Measurements from ENCODE around the gene GSE1. TPM values are rescaled to one million over a fixed set of nuclear protein-coding genes. Genes with fewer than 3 reads are reported as not detected.
A peak's percentile ranks its signal among the peaks of the same experiment; 100 is the strongest.

GSE1 gene
- total RNA-seq, 1 experiment from 2014 or later: 124 TPM

GRCh38 chr16:85722128-85722893, 109.2 kb downstream of the GSE1 start (continued):
- TF ChIP-seq ZNF219 (CRISPR knock-in tag; IDR thresholded peaks at IDR 0.05; ENCODE audit: borderline replicate concordance) (no peak), E2F1 (CRISPR knock-in tag; IDR thresholded peaks at IDR 0.05) (no peak), ZBTB21 (CRISPR knock-in tag; IDR thresholded peaks at IDR 0.05; ENCODE audit: borderline replicate concordance) (no peak), FOXJ3 (CRISPR knock-in tag; IDR thresholded peaks at IDR 0.05; ENCODE audit: borderline replicate concordance) (no peak), ZNF138 (CRISPR knock-in tag; conservative IDR thresholded peaks at IDR 0.05) (no peak), ZNF396 (CRISPR knock-in tag; IDR thresholded peaks at IDR 0.05; ENCODE audit: borderline replicate concordance) (no peak), JAZF1 (CRISPR knock-in tag; IDR thresholded peaks at IDR 0.05) (no peak)
- TF ChIP-seq, protein P1, sequence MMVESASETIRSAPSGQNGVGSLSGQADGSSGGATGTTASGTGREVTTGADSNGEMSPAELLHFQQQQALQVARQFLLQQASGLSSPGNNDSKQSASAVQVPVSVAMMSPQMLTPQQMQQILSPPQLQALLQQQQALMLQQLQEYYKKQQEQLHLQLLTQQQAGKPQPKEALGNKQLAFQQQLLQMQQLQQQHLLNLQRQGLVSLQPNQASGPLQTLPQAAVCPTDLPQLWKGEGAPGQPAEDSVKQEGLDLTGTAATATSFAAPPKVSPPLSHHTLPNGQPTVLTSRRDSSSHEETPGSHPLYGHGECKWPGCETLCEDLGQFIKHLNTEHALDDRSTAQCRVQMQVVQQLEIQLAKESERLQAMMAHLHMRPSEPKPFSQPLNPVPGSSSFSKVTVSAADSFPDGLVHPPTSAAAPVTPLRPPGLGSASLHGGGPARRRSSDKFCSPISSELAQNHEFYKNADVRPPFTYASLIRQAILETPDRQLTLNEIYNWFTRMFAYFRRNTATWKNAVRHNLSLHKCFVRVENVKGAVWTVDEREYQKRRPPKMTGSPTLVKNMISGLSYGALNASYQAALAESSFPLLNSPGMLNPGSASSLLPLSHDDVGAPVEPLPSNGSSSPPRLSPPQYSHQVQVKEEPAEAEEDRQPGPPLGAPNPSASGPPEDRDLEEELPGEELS (CRISPR knock-in tag; IDR thresholded peaks at IDR 0.05): no peak

- POLR2A ChIA-PET: no interaction called here
- CTCF ChIA-PET: interaction anchor here (1.2 kb wide), 2 partner anchors 30 to 36 kb away, joined by 3 to 5 read pairs; no protein-coding TSS in a partner anchor
- ATAC-seq (no peak), DNase-seq (ENCODE audit: low spot score) (no peak)
- Mint-ChIP-seq H3K4me3 (no peak overlapping the region), H3K9me3 (no peaks in the 10 kb centered on the region), H3K27ac (no peak overlapping the region), H3K4me1 (peaks cover 4% of the 10 kb centered on the region; the same call in 1 of the 2 replicates), H3K27me3 (ENCODE audit: low read depth) (no peaks in the 10 kb centered on the region), H3K36me3 (peaks cover 3% of the 10 kb centered on the region; the same call in 1 of the 2 replicates)
- TF ChIP-seq NR2C2 (CRISPR knock-in tag; IDR thresholded peaks at IDR 0.05) (no peak), MYBL2 (CRISPR knock-in tag; IDR thresholded peaks at IDR 0.05) (no peak), SP1 (CRISPR knock-in tag; conservative IDR thresholded peaks at IDR 0.05) (no peak), ZNF121 (CRISPR knock-in tag; IDR thresholded peaks at IDR 0.05) (0 out of 2 replicates have a peak, but pooled peaks have one; percentile 38)
Measured at GRCh38 chr16:85724126-85724879, 111.2 kb downstream of the GSE1 start.

- ATAC-seq (no peak), DNase-seq (ENCODE audit: low spot score) (no peak)
- POLR2A ChIA-PET: no interaction called here
- TF ChIP-seq, protein P2, sequence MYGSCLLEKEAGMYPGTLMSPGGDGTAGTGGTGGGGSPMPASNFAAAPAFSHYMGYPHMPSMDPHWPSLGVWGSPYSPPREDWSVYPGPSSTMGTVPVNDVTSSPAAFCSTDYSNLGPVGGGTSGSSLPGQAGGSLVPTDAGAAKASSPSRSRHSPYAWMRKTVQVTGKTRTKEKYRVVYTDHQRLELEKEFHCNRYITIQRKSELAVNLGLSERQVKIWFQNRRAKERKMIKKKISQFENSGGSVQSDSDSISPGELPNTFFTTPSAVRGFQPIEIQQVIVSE (CRISPR knock-in tag; IDR thresholded peaks at IDR 0.05; ENCODE audit: borderline replicate concordance): no peak
- TF ChIP-seq ETV6 (CRISPR knock-in tag; IDR thresholded peaks at IDR 0.05) (no peak), TEAD1 (CRISPR knock-in tag; IDR thresholded peaks at IDR 0.05) (no peak), HMGA2 (CRISPR knock-in tag; IDR thresholded peaks at IDR 0.05) (no peak), CTCF (IDR thresholded peaks at IDR 0.05) (no peak), NR3C1 (CRISPR knock-in tag; conservative IDR thresholded peaks at IDR 0.05; ENCODE audit: low read depth) (no peak), FOXJ3 (CRISPR knock-in tag; IDR thresholded peaks at IDR 0.05; ENCODE audit: borderline replicate concordance) (no peak), ZNF263 (CRISPR knock-in tag; IDR thresholded peaks at IDR 0.05; ENCODE audit: low read depth) (no peak)
- TF ChIP-seq, protein P3, sequence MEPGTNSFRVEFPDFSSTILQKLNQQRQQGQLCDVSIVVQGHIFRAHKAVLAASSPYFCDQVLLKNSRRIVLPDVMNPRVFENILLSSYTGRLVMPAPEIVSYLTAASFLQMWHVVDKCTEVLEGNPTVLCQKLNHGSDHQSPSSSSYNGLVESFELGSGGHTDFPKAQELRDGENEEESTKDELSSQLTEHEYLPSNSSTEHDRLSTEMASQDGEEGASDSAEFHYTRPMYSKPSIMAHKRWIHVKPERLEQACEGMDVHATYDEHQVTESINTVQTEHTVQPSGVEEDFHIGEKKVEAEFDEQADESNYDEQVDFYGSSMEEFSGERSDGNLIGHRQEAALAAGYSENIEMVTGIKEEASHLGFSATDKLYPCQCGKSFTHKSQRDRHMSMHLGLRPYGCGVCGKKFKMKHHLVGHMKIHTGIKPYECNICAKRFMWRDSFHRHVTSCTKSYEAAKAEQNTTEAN (CRISPR knock-in tag; IDR thresholded peaks at IDR 0.05): no peak
- TF ChIP-seq, protein P1 (CRISPR knock-in tag; IDR thresholded peaks at IDR 0.05): no peak
- TF ChIP-seq, protein P4, sequence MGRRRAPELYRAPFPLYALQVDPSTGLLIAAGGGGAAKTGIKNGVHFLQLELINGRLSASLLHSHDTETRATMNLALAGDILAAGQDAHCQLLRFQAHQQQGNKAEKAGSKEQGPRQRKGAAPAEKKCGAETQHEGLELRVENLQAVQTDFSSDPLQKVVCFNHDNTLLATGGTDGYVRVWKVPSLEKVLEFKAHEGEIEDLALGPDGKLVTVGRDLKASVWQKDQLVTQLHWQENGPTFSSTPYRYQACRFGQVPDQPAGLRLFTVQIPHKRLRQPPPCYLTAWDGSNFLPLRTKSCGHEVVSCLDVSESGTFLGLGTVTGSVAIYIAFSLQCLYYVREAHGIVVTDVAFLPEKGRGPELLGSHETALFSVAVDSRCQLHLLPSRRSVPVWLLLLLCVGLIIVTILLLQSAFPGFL (CRISPR knock-in tag; IDR thresholded peaks at IDR 0.05; ENCODE audit: borderline replicate concordance): no peak
- no peaks in the 10 kb centered on the region for H3K27me3 Mint-ChIP-seq (ENCODE audit: low read depth)
- CTCF ChIA-PET: interaction anchor here (1.2 kb wide), 2 partner anchors 29 to 35 kb away, joined by 3 to 5 read pairs; no protein-coding TSS in a partner anchor
- H3K36me3 Mint-ChIP-seq: peaks cover 3% of the 10 kb centered on the region; the same call in 1 of the 2 replicates
- H3K4me3 Mint-ChIP-seq: no peak overlapping the region
- H3K9me3 Mint-ChIP-seq: no peaks in the 10 kb centered on the region
- peaks cover 8% of the 10 kb centered on the region; the same call in 1 of the 2 replicates for H3K4me1 Mint-ChIP-seq
- no peak overlapping the region for H3K27ac Mint-ChIP-seq
Measured at GRCh38 chr16:85724936-85725335, 111.8 kb downstream of the GSE1 start.
